Kidney capillary endothelial cell (primary cell): ENCODE data around the gene ADAMTSL2.
A peak's percentile ranks its signal among the peaks of the same experiment; 100 is the strongest.

ENCODE experiments used
- DNase-seq: peaks from one replicate; pipeline ENCODE4 v3.0.0-alpha.2; 2018; ENCODE audit warnings: low spot score

The ADAMTSL2 gene

GRCh38 chr9:133575186-133576030 lies 40.9 kb downstream of the ADAMTSL2 start:
- no peak for DNase-seq

DNA sequence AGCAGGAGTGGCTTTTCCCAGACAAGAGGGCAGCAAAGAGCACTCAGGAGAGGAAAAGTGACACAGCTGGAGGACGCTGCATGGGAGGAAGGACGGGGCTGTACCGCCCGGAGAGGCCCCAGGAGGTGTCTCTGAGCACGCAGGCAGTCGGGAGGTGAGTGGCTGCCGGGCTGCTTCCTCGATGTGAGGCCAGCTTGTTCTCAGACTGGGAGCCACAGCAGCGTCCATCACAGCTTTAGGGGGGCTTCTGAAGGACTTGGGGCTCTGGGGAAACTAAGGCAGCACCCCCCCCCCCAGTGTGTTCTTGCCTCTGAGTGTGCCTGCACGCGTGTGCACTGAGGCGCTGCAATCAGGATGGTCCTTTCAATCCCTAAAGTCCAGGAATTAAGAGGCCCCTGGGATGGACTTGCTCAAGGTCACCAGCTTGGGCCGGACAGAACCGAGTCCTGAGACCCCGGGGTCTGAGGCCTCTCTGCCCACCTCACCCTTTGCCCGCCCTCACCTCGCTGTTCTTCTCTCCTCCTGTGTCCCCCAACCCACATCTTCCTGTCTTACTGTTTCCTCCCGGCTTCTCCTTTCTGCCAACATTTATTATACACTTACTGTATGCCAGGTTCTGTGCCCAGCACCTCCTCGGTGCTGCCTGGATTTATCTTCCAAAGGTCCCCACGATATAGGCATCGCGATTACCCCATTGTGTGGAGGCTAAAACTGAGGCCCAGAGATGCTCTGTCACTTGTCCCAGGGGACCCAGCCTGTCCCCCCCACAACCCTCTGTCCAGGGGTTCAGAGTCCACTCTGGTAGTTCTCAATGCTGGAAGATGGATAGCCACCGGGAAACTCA lies 41.7 kb downstream of the ADAMTSL2 start:
- DNase-seq: no peak

- DNase-seq: peak; percentile 48
Measured at GRCh38 chr9:133576875-133577736, 42.6 kb downstream of the ADAMTSL2 start.

DNA sequence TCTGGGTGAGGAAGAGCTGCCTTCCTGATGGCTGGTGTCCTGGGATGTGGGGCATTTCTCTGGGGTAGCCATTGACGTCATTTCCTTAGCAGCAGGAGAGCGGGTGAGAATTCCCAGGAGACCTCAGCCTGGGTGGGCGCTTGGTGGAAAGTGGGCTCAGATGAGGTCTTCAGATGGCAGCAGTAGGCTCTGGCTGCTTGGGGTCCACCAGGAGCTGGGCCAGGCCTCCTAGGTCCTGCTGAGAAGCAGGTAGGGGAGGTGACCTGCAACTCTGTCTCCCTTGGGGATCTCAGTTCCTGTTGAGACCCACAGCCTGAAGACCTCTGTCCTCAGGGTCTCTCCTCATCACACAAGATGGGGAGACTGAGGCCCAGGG lies 43.2 kb downstream of the ADAMTSL2 start:
- DNase-seq: no peak

DNA sequence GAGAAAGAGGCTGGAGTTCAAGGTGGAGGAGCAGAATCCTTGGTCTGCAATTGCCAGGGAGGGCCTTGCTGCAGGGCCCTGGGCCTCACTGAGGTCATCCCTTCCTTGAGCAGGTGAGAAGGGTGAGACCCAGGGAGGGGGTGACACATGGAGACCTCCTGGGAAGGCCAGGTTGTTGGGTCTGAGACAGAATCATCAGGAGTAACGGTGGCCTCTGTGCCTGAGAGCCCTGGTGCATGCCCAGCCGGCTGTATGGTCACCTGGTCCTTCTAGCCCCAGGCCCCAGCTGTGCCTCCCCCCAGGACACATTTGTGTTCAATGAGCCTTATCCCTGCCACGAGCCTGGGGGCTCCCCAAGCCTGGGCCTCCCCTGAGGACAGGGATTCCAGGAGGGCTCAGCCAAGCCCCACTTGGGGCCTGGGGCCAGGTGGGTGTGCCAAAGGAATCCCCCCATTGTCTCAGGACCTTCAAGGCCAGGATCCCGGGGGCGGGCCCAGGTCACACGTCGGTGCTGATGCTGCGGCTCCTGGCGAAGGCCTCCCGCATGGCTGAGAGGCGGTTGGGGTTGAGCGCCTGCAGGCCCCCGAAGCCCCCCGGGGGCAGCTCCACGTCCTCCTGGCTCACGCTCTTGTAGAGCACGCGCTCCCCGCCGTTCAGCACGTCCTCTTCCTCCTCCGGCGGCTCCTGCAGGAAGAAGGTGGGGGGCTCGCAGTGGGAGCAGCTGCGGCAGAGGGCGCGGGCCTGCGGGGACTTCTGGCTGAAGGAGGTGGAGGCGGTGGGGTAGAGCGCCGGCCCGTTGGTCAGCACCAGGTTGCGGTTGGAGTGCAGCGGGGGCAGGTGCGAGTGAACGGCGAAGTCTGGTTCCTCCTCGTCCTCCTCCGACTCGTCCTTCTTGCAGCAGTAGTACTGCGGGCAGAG lies 44.3 kb downstream of the ADAMTSL2 start:
- no peak for DNase-seq

DNA sequence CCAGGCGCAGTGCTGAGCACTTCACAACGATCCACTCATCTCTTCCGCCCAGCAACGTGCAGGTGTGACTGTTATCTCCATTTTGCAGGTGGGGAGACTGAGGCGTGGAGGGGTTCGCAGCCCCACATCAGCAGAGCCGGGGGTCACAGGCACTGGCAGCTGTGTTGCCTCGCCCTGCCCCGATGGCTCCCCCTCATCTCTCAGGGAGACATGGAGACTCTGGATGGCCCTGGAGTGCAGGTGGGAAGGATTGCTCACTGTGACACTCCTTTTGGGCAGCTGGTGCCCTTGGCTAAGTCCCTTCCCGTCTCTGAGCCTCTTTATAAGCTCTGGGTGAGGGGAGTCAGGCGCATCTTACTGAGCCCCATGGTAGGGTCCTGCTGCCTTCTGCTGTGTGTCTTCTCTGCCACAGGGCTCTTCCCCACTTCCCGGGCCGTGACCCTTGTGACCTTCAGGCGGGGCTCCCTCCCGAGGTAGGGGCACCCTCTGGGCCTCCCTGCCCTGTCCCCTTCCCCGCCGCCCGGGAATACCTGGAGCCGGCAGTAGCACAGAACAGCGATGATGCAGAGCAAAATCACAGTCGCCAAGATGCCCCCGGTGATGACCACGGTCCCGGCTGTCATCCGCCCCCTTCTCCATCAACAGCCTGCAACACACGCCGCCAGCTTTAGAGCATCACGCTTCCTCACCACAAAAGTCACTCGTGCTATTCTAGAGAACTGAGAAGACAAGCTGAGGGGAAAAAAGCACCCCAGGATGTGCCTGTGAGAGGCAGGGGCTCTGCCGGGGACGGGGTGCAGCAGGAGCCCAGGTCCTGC lies 45.3 kb downstream of the ADAMTSL2 start:
- DNase-seq: no peak

- no peak for DNase-seq
Measured at GRCh38 chr9:133580419-133580738, 45.9 kb downstream of the ADAMTSL2 start.

DNA sequence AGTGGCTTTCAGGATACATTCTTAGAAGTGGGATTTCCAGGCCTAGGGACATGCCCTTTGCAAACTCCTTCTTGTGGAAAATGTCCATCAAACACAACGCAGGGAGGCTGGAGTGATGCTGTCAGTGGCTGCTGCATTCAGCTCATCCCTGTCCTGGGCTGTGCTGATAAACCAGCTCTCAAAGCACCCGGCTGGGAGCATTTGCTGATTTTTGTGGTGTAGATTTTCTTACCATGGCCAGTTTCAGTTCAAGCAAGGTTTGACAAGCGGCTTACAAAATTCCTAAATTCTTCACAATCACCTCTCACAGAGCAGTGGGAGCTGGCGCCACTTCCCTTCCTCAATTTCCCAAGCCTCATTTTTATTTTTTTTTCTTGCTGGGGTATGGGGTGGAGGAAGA lies 46.5 kb downstream of the ADAMTSL2 start:
- no peak for DNase-seq

GRCh38 chr9:133581513-133582343 lies 47.2 kb downstream of the ADAMTSL2 start:
- DNase-seq: no peak

DNA sequence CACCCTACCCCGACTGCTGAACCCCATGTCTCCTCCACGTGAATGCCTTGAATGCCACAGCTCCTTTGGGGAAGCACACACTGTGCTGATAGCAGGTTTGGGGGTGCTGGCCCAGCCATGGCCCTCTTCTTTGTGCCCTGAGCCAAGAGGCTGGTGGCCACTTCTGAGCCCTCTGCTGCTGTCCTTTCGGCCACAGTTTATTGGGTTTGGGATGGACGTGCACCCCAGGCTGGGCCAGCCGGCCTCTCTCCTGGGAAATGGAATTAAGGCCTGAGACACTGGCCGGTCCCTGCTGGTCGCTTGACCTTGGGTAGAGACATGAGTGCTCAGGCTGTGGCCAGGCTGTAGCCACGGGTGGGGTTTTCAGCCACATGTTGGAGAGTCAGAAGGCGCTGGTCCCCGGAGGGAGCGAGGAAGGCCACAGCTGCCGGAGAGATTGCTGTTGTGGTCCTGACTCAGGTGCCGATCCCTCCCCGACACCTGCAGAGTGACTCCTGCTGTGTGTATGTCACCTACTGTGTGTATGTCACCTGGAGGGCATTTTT lies 48.1 kb downstream of the ADAMTSL2 start:
- no peak for DNase-seq

DNA sequence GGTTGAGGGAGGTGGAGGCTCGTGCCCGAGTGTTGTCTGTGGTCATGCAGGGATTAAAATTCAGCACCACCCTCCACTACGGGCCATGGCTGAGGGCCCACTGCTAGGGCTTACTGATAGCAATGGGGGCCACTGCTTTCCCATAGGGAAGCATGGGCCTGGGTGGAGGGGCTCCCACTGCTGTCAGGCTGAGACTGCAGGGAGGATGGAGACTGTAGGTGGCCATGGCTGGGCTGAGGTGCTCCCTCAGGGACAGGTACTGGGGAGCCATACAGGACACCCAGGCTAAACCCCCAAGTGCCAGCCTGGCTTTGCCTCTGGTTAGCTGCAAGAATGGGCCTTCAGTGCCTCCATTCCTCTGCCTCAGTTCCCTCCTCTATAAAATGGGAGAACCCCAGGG lies 48.6 kb downstream of the ADAMTSL2 start:
- DNase-seq: no peak

DNA sequence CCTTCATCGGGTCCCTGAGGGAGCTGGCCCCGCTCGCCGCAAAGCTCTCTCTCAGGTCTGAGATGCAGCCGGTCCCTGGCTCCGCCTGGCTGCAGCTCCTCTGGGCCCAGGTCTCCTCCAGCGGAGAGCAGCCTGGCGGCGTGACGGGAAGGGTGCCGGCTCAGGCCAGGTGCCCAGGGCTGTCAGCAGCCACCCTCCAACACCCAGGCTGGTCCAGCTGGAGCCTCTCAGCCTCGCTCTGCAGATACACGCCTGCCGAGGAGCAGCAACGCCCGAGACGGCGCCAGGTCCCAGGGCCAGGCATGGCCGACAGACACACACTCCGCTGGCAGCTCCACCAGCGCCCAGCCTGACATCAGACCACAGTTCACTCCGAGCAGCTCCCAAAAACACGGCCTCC lies 49.1 kb downstream of the ADAMTSL2 start:
- DNase-seq: no peak

DNA sequence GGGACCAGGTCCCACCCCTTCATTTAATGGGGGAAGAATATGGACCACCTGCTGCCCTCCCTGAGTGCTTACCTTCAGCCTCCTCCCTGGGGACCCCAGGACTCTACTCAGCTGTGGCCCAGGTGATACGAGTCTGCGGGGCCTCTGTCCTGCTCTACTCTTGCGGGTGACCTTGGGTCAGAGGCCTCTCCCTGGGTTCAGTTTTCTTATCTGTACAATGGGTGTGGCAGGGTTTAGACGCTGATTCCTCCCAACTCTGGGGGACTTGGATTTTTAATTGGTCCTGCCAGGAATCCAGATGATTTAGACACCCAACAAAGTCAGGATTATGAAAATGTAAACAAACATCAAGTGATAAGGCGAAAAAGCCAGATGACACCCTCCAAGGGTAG lies 49.7 kb downstream of the ADAMTSL2 start:
- no peak for DNase-seq

- no peak for DNase-seq
Measured at GRCh38 chr9:133584559-133585476, 50.3 kb downstream of the ADAMTSL2 start.

DNA sequence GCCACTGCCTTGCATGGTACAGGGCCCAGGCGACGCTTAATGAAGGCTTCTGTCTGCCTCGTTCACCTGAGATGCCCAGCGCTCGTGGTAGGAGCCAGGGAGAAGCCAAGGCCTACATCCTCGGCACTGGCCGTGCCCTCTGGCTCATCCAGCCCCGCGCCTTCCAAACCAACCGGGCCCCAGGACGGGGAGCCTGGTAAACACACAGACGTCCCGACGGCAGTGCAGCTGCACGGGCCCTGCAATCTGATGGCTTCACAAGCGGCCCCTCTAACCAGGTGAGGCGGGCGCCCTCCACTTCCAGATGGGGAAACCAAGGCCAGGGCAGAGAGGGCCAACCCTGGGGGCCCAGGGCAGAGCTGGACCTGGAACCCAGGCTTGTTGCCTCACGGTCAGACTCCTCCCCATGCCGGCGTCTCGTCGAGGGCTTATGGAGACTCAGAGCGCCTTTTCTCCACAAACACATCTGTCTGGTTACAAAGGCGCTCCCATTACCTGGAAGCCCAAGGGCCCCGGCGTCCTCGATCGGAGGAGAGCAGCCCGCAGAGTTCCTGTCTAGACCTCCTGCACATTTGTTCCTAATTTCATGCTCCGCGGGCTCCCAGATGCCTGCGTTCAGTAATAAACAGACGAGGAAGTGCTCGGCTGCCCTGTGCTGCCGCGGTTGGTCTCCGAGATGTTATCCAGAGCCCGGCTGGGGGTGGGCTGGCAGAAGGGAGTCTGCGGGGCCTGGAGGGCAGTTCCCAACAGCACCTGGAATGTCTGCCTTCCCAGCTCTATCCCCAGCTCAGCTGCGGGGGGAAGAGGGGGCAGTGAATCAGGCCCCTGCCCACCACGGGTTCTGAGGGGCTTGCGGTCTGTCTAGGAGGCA lies 51.2 kb downstream of the ADAMTSL2 start:
- no peak for DNase-seq

DNA sequence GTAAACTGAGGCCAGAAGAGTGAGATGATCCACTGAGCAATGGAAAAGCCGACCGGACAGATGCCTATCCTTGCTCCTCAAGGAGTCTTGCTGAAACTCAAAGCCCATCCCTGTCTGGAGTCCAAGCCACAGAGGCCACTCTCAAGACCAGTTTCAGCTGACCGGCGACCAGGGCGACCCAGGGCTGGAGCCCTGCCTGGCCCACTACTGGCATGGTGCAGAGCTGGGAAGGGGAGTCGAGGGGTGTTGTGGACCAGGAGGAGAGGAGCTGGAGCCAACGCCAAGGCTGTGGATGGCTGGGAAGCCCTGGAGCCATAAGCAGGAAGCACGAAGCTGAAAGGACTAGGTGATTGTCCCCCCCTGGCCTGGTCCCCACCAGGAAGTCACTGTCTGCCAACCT lies 52.5 kb downstream of the ADAMTSL2 start:
- no peak for DNase-seq

DNA sequence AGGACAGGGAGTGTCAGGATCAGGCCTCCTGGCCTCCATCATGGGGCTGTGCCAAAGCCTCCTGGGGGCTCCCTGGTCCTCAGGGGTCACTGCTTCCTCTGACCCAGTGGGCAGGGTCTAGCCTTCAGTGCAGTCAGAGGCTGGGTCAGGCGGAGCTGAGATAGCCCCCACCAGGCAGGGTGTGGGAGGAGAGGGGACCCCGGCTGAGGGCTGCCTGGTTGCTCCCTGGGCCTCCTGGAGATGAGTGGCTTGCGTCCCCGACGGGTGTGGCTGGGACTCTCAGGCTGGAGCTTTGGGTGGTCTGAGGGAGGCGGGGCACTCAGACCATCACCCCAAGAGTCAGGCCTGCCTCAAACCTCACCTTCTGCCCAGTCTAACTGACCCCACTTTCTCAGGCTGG lies 53.0 kb downstream of the ADAMTSL2 start:
- no peak for DNase-seq
